HepG2 (cell line): ENCODE measurements around the gene IFNB1. TPM values are rescaled to one million over a fixed set of nuclear protein-coding genes. Genes with fewer than 3 reads are reported as not detected.

Source experiments
- ATAC-seq: fragments of 200-7000 bp; cut with Tn5 transposase; 3 replicates; pipeline ENCODE4 v1.9.1; 2020; ENCODE audit warnings: mild to moderate bottlenecking, moderate library complexity
- BruUV-seq: library from RNA; stranded (reverse); fragments of 400-500 nt; replicated peaks from 2 replicates; lab custom pipeline; 2021; lab: Mats Ljungman, UMichigan
- CTCF ChIA-PET: fragments of 300-600 bp; formaldehyde crosslinking; extraction: SDS; loops from one replicate; lab custom pipeline; 2021; ENCODE audit warnings: low total read pairs, inconsistent platforms, low intra/inter-chr PET ratio; lab: Yijun Ruan, JAX
- POLR2A ChIA-PET: fragments of 350-600 bp; sonication (Branson Sonifier 250); formaldehyde crosslinking; loops from one replicate; lab custom pipeline; 2020; ENCODE audit warnings: antibody characterized with exemption, inconsistent platforms; lab: Yijun Ruan, JAX
- DNase-seq: peaks from one replicate; pipeline ENCODE4 v3.0.0-alpha.2; 2015; ENCODE audit warnings: low spot score
- FAIRE-seq: peaks from 3 replicates; lab custom pipeline; 2011; peaks lifted over from hg19 to GRCh38; lab: Jason Lieb, UNC
- H2AFZ ChIP-seq: one replicate; pipeline ENCODE4 v1.6.1; 2011; ENCODE audit warnings: low read length, inconsistent platforms
- H3K27ac ChIP-seq: fragments of 300-600 bp; 3 replicates; pipeline ENCODE4 v1.8.0; 2011; ENCODE audit warnings: mixed run types, mild to moderate bottlenecking, mixed read lengths, low read length, inconsistent platforms; ENCODE audit not compliant: insufficient read depth; ENCODE audit errors: extremely low read length
- H3K27me3 ChIP-seq, 2 experiments: fragments of 200-600 bp in 1 of 2; 2 replicates in 1 of 2; 3 replicates in 1 of 2; pipeline versions ENCODE4 v1.6.0 to v1.8.0; 2011; ENCODE audit warnings: low read length in 2 of 2, mild to moderate bottlenecking in 2 of 2, moderate library complexity in 2 of 2, inconsistent platforms in 1 of 2; ENCODE audit not compliant: insufficient read depth in 2 of 2, control insufficient read depth in 1 of 2
- H3K36me3 ChIP-seq, 2 experiments: fragments of 200-600 bp in 1 of 2; replicated peaks in 1 of 2; 2 replicates in 1 of 2; 3 replicates in 1 of 2; pipeline versions ENCODE4 v1.5.1 to v1.8.0; 2011; ENCODE audit warnings: low read length in 2 of 2, inconsistent platforms in 1 of 2; ENCODE audit not compliant: insufficient read depth in 2 of 2, control insufficient read depth in 1 of 2
- H3K4me1 ChIP-seq: 2 replicates; pipeline ENCODE4 v1.5.1; 2012; ENCODE audit warnings: low read length, inconsistent platforms; ENCODE audit not compliant: insufficient read depth
- H3K4me2 ChIP-seq: 2 replicates; pipeline ENCODE4 v1.6.0; 2011; ENCODE audit warnings: low read depth, low read length, inconsistent platforms
- H3K4me3 ChIP-seq, 3 experiments: fragments of 200-600 bp in 1 of 3; sonication (generic), shearing (Covaris generic) in 1 of 3; replicated peaks in 1 of 3; 2 replicates each; pipeline ENCODE4 v1.5.1; 2011 to 2016; ENCODE audit warnings: low read length in 3 of 3, inconsistent platforms in 2 of 3, low read depth in 2 of 3, mild to moderate bottlenecking in 2 of 3, control low read depth in 1 of 3, mixed read lengths in 1 of 3; ENCODE audit not compliant: insufficient read depth in 1 of 3
- H3K79me2 ChIP-seq: one replicate; pipeline ENCODE4 v1.6.1; 2011; ENCODE audit warnings: low read length, inconsistent platforms; ENCODE audit not compliant: insufficient read depth
- H3K9ac ChIP-seq: 2 replicates; pipeline ENCODE4 v1.6.0; 2011; ENCODE audit warnings: mild to moderate bottlenecking, low read depth, low read length, inconsistent platforms; ENCODE audit not compliant: insufficient read depth
- H3K9me3 ChIP-seq: 2 replicates; pipeline ENCODE4 v1.5.1; 2012; ENCODE audit warnings: mild to moderate bottlenecking, low read length
- H4K20me1 ChIP-seq: 2 replicates; pipeline ENCODE4 v1.6.0; 2011; ENCODE audit warnings: inconsistent platforms, mild to moderate bottlenecking, low read length, moderate library complexity; ENCODE audit not compliant: insufficient read depth
- ARHGAP35 ChIP-seq: sonication (generic); formaldehyde crosslinking; IDR thresholded peaks from 2 replicates; pipeline ENCODE4 v1.9.0; 2022; ENCODE audit warnings: mild to moderate bottlenecking, inconsistent platforms, moderate library complexity, missing genetic modification reagents, borderline replicate concordance
- CEBPB ChIP-seq: IDR thresholded peaks from 2 replicates; pipeline ENCODE4 v1.6.1; 2011; ENCODE audit warnings: low read depth, low read length, improper control_type of control experiment, borderline replicate concordance
- FOXA3 ChIP-seq: IDR thresholded peaks from 2 replicates; pipeline ENCODE4 v1.6.1; 2016; ENCODE audit warnings: missing genetic modification reagents, missing compliant biosample characterization
- FOXK1 ChIP-seq: sonication (generic); formaldehyde crosslinking; IDR thresholded peaks from 2 replicates; pipeline ENCODE4 v1.4.0; 2020; ENCODE audit warnings: low read depth, missing genetic modification reagents, borderline replicate concordance
- LCORL ChIP-seq, 2 experiments: fragments of 450-650 bp in 1 of 2; sonication (generic) in 1 of 2; formaldehyde crosslinking in 1 of 2; IDR thresholded peaks; 2 replicates each; pipeline versions ENCODE4 v1.5.0 to v1.6.1; 2017 to 2020; ENCODE audit warnings: antibody characterized with exemption in 1 of 2, missing genetic modification reagents in 1 of 2
- MLXIP ChIP-seq: sonication (generic); formaldehyde crosslinking; IDR thresholded peaks from 2 replicates; pipeline ENCODE4 v1.9.0; 2021; ENCODE audit warnings: missing genetic modification reagents, borderline replicate concordance
- NFATC3 ChIP-seq: sonication (generic); formaldehyde crosslinking; IDR thresholded peaks from 2 replicates; pipeline ENCODE4 v1.5.1; 2020; ENCODE audit warnings: mild to moderate bottlenecking, missing genetic modification reagents
- RARG ChIP-seq: sonication (generic); formaldehyde crosslinking; IDR thresholded peaks from 2 replicates; pipeline ENCODE4 v1.4.0; 2020; ENCODE audit warnings: low read depth, mild to moderate bottlenecking, missing genetic modification reagents
- RFXANK ChIP-seq: IDR thresholded peaks from 2 replicates; pipeline ENCODE4 v1.6.1; 2016
- SRF ChIP-seq: IDR thresholded peaks from 2 replicates; pipeline ENCODE4 v1.6.1; 2011; ENCODE audit warnings: mild to moderate bottlenecking, low read depth, low read length, moderate library complexity
- STAG1 ChIP-seq: sonication (generic); formaldehyde crosslinking; IDR thresholded peaks from 2 replicates; pipeline ENCODE4 v1.4.0; 2020; ENCODE audit warnings: missing genetic modification reagents
- ZBTB38 ChIP-seq: sonication (generic); formaldehyde crosslinking; IDR thresholded peaks from 2 replicates; pipeline ENCODE4 v1.5.1; 2020; ENCODE audit warnings: mild to moderate bottlenecking, missing genetic modification reagents
- ZFP1 ChIP-seq: IDR thresholded peaks from 2 replicates; pipeline ENCODE4 v1.6.1; 2016
- ZFP36 ChIP-seq: fragments of 150-350 bp; IDR thresholded peaks from 2 replicates; pipeline ENCODE4 v1.6.1; 2018; ENCODE audit warnings: borderline replicate concordance, low read length, low read depth; ENCODE audit not compliant: partially characterized antibody
- ZMYM3 ChIP-seq: sonication (generic); formaldehyde crosslinking; IDR thresholded peaks from 2 replicates; pipeline ENCODE4 v1.5.1; 2020; ENCODE audit warnings: mild to moderate bottlenecking, missing genetic modification reagents
- ZNF557 ChIP-seq: sonication (generic); formaldehyde crosslinking; IDR thresholded peaks from 2 replicates; pipeline ENCODE4 v1.4.0; 2020; ENCODE audit warnings: missing genetic modification reagents
- ZNF570 ChIP-seq: sonication (generic); formaldehyde crosslinking; IDR thresholded peaks from 2 replicates; pipeline ENCODE4 v1.4.0; 2020; ENCODE audit warnings: mild to moderate bottlenecking, missing genetic modification reagents, borderline replicate concordance
- ZNF800 ChIP-seq: sonication (generic); formaldehyde crosslinking; IDR thresholded peaks from 2 replicates; pipeline ENCODE4 v1.4.0; 2020; ENCODE audit warnings: missing genetic modification reagents
- ZSCAN21 ChIP-seq: sonication (generic); formaldehyde crosslinking; IDR thresholded peaks from 2 replicates; pipeline ENCODE4 v1.8.0; 2022; ENCODE audit warnings: mild to moderate bottlenecking, missing genetic modification reagents, moderate library complexity, borderline replicate concordance
- ZSCAN22 ChIP-seq: sonication (generic); formaldehyde crosslinking; IDR thresholded peaks from 2 replicates; pipeline ENCODE4 v1.4.0; 2020; ENCODE audit warnings: mild to moderate bottlenecking, missing genetic modification reagents
- WGBS: methylation state at CpG from one replicate; pipeline ENCODE4 v1.1.6; 2017; ENCODE audit warnings: low lambda C conversion rate; 5-methylcytosine and 5-hydroxymethylcytosine counted together
- in situ Hi-C: cut with HindIII; loops from 2 replicates; pipeline ENCODE4 v1.10.0; 2017; ENCODE audit warnings: low pct_unique_long_range_greater_than_20kb; ENCODE audit not compliant: extremely low pct_ligation_motif_present
- intact Hi-C: fragments of 100-400 bp; cut with micrococcal nuclease; formaldehyde crosslinking; loops from one replicate; pipeline ENCODE4 v1.10.0; 2022; ENCODE audit not compliant: unreplicated experiment
- polyA plus RNA-seq, 8 experiments: library from polyadenylated mRNA; depleted of rRNA in 3 of 8; stranded (reverse) in 7 of 8; unstranded in 1 of 8; fragments of >200 nt; fragmentation: Illumina TruSeq in 4 of 8; extraction: Trizol in 4 of 8; gene quantifications; 2 replicates each; pipeline versions ENCODE4 v1.2.1 to v1.2.3, GENCODE V29; 2011 to 2016; ENCODE audit warnings: low read depth in 4 of 8, missing spikeins in 1 of 8, mixed read lengths in 1 of 8; ENCODE audit not compliant: insufficient read depth in 1 of 8
- total RNA-seq, 5 experiments: library from RNA; depleted of rRNA; stranded (reverse); fragments of >200 nt; fragmentation: Illumina TruSeq; extraction: Trizol; gene quantifications; 2 replicates each; pipeline ENCODE4 v1.2.3, GENCODE V29; 2016; ENCODE audit warnings: low read depth in 1 of 5

The IFNB1 gene
- total and polyA plus RNA-seq, 2 of the 13 experiments (the other 11 are each of a cell fraction or from before 2014, with no cell fraction given), result not detected

GRCh38 chr9:21121595-21122251 lies 44.0 kb upstream of the IFNB1 start (continued):
- TF ChIP-seq ZNF800 (CRISPR knock-in tag), result no peak
- no peak for TF ChIP-seq ZBTB38
- TF ChIP-seq ZFP36, result no peak
- TF ChIP-seq STAG1 (CRISPR knock-in tag), result no peak
- no peak for TF ChIP-seq ZNF570 (CRISPR knock-in tag)
- no peak for TF ChIP-seq ZNF557 (CRISPR knock-in tag)

- Histone ChIP-seq H3K27me3 (no peaks in the 10 kb centered on the region), H3K27ac (no peak overlapping the region), H2AFZ (no peak overlapping the region), H3K4me3 (no peak overlapping the region), H3K4me1 (no peaks in the 10 kb centered on the region), H3K4me2 (no peak overlapping the region), H3K9me3 (no peaks in the 10 kb centered on the region), H3K9ac (no peak overlapping the region), H3K79me2 (no peaks in the 10 kb centered on the region), H4K20me1 (no peaks in the 10 kb centered on the region), H3K36me3 (no peaks in the 10 kb centered on the region)
- no TSS peak for BruUV-seq
- no peak for DNase-seq
- in situ Hi-C loops (loop anchor here (25.0 kb wide), 3 partner anchors 509 to 1634 kb away; partner anchors contain the start of gene MLLT3), intact Hi-C loops (no loop called here)
- no peak for FAIRE-seq
- 45% methylated on average over 2 of the region's 2 CpGs for WGBS
- ChIA-PET POLR2A (no interaction called here), CTCF (no interaction called here)
- no peak for ATAC-seq
- no peak for TF ChIP-seq LCORL (IDR thresholded peaks at IDR 0.05)
- TF ChIP-seq LCORL (CRISPR knock-in tag; IDR thresholded peaks at IDR 0.05), result no peak
- TF ChIP-seq CEBPB, result no peak
- no peak for TF ChIP-seq RARG
- TF ChIP-seq ZSCAN22, result no peak
- TF ChIP-seq SRF, result no peak
- no peak for TF ChIP-seq ZFP1
- TF ChIP-seq ZSCAN21, result no peak
- TF ChIP-seq ZMYM3, result no peak
- TF ChIP-seq RFXANK (CRISPR knock-in tag), result no peak
- TF ChIP-seq ARHGAP35 (CRISPR knock-in tag), result no peak
- TF ChIP-seq NFATC3, result no peak
- TF ChIP-seq FOXA3 (CRISPR knock-in tag), result no peak
- TF ChIP-seq FOXK1 (CRISPR knock-in tag), result no peak
- no peak for TF ChIP-seq MLXIP (CRISPR knock-in tag)
These were observed 43.3 kb upstream of the IFNB1 start for GRCh38 chr9:21121079-21121478.
